Suprapubic skin (tissue), 4 donors: Measurements from ENCODE around the gene KDM6A. TPM values are rescaled to one million over a fixed set of nuclear protein-coding genes. Genes with fewer than 3 reads are reported as not detected.

Experiments used
- DNase-seq, 2 donors: peaks; one replicate each; pipeline ENCODE4 v3.0.0-alpha.2; 2019; ENCODE audit warnings: low spot score in 2 of 2
- H3K27ac ChIP-seq: fragments of 200-600 bp; sonication (generic); one replicate; pipeline ENCODE4 v1.5.1; 2019
- H3K27me3 ChIP-seq: fragments of 200-600 bp; sonication (generic); one replicate; pipeline ENCODE4 v1.5.1; 2019
- H3K36me3 ChIP-seq: fragments of 200-600 bp; sonication (generic); one replicate; pipeline ENCODE4 v1.5.1; 2019
- H3K4me1 ChIP-seq: fragments of 200-600 bp; sonication (generic); one replicate; pipeline ENCODE4 v1.5.1; 2019
- H3K4me3 ChIP-seq: fragments of 200-600 bp; sonication (generic); one replicate; pipeline ENCODE4 v1.5.1; 2019; ENCODE audit warnings: mild to moderate bottlenecking
- H3K9me3 ChIP-seq: fragments of 200-600 bp; sonication (generic); one replicate; pipeline ENCODE4 v1.5.1; 2019
- EP300 ChIP-seq: sonication (generic); formaldehyde crosslinking; IDR thresholded peaks from one replicate; pipeline ENCODE4 v1.6.1; 2017; ENCODE audit warnings: antibody characterized with exemption
- POLR2A ChIP-seq, 2 donors: fragments of 450-650 bp; IDR thresholded peaks; one replicate each; pipeline ENCODE4 v1.6.1; 2017; ENCODE audit warnings: antibody characterized with exemption in 2 of 2, mild to moderate bottlenecking in 2 of 2, moderate library complexity in 2 of 2
- POLR2AphosphoS5 ChIP-seq, 3 donors: sonication (generic); formaldehyde crosslinking; IDR thresholded peaks; one replicate each; pipeline ENCODE4 v1.6.1; 2017; ENCODE audit warnings: antibody characterized with exemption in 3 of 3
- WGBS: methylation state at CpG from one replicate; pipeline ENCODE4 v1.1.5; 2018; 5-methylcytosine and 5-hydroxymethylcytosine counted together
- total RNA-seq, 4 donors: library from RNA; depleted of rRNA; stranded (reverse); fragments of >200 nt; gene quantifications; one replicate each; pipeline ENCODE4 v1.1.0, GENCODE V29; 2016
- TF ChIP-seq, protein P1 (sequence below), 2 donors: fragments of 200-600 bp in 1 of 2; fragments of 450-650 bp in 1 of 2; sonication (generic) in 1 of 2; IDR thresholded peaks; one replicate each; pipeline ENCODE4 v1.5.1; 2016 to 2019; ENCODE audit warnings: antibody characterized with exemption in 2 of 2, mild to moderate bottlenecking in 1 of 2, moderate library complexity in 1 of 2

Gene KDM6A
- total RNA-seq, 4 donors from 2014 or later: 45.5 to 140 (median 60.9) TPM

DNA sequence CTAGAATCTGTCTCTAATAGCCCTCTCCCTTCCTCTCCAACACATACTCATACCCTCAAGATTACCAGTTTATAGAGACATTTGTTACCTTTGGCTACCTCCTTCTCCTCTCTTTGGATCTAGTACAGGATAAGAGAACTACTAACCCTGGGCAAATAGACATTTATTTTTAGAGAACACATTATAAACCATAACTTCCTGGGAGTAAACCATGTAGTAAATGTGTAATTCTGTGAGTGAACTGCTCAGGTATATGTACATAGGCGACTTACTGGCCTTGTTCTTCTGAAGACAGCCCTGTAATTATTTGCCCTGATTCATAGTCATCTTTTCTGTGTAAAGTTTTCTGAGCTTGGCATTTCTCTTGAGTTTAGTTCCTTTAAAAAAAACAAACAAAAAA, 94.2 kb downstream of the KDM6A start:
- no peak overlapping the region for H3K27ac ChIP-seq
- TF ChIP-seq EP300 (no peak), POLR2AphosphoS5 (IDR thresholded peaks at IDR 0.05) (no peak), POLR2A (IDR thresholded peaks at IDR 0.05) (no peak)
- TF ChIP-seq, protein P1, sequence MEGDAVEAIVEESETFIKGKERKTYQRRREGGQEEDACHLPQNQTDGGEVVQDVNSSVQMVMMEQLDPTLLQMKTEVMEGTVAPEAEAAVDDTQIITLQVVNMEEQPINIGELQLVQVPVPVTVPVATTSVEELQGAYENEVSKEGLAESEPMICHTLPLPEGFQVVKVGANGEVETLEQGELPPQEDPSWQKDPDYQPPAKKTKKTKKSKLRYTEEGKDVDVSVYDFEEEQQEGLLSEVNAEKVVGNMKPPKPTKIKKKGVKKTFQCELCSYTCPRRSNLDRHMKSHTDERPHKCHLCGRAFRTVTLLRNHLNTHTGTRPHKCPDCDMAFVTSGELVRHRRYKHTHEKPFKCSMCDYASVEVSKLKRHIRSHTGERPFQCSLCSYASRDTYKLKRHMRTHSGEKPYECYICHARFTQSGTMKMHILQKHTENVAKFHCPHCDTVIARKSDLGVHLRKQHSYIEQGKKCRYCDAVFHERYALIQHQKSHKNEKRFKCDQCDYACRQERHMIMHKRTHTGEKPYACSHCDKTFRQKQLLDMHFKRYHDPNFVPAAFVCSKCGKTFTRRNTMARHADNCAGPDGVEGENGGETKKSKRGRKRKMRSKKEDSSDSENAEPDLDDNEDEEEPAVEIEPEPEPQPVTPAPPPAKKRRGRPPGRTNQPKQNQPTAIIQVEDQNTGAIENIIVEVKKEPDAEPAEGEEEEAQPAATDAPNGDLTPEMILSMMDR (IDR thresholded peaks at IDR 0.05): no peak
- H3K4me1 ChIP-seq: no peaks in the 10 kb centered on the region
- no peaks in the 10 kb centered on the region for H3K36me3 ChIP-seq
- 86% methylated on average over 1 of the region's 1 CpG for WGBS
- H3K4me3 ChIP-seq: no peak overlapping the region
- H3K27me3 ChIP-seq: no peaks in the 10 kb centered on the region
- H3K9me3 ChIP-seq: no peaks in the 10 kb centered on the region
- DNase-seq: no peak

DNA sequence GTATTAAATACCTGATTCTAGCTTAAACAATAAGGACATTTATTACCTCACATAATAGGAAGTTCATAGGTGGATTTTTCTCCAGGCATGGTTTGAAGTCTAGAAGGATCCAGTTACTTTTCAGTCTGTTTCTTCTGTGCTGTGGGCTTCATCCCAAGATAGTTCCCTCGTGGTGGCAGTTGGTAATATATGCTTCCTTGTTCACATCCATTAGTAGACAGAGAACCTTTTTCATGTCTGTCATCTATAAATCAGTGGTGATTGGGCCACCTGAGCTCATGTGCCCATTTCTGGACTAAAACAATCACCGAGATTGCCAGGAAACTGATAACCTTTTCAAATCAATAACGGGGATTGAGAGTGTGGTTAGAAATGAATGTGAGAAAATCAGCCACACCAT, 97.7 kb downstream of the KDM6A start:
- H3K36me3 ChIP-seq: no peaks in the 10 kb centered on the region
- WGBS: 75% methylated on average over 3 of the region's 3 CpGs
- no peak for DNase-seq
- no peak overlapping the region for H3K27ac ChIP-seq
- no peak overlapping the region for H3K4me3 ChIP-seq
- no peaks in the 10 kb centered on the region for H3K4me1 ChIP-seq
- TF ChIP-seq POLR2A (IDR thresholded peaks at IDR 0.05) (no peak), POLR2AphosphoS5 (IDR thresholded peaks at IDR 0.05) (no peak), EP300 (no peak)
- TF ChIP-seq, protein P1 (IDR thresholded peaks at IDR 0.05): no peak
- no peaks in the 10 kb centered on the region for H3K9me3 ChIP-seq
- H3K27me3 ChIP-seq: no peaks in the 10 kb centered on the region

DNA sequence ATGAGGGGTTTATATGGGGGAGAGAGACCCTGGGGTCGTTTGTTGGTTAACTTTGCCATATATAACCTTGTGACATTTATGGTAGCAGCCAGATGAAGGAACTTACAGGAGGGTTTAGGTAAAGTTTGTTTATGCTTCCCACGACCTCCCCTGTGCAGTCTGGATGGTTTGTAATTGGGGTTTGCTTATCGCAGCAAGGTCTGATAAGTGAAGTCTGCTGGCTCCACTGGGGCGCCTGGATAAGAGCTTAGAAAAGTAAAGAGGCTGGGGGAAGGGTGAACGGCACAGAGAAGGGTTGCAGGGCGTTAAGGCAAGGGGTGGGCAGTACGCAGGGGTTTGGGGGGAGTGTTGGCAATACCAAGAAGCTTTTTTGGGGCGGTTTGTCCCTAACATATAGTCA, 98.7 kb downstream of the KDM6A start:
- TF ChIP-seq POLR2A (IDR thresholded peaks at IDR 0.05) (no peak), EP300 (no peak)
- Histone ChIP-seq H3K27me3 (no peaks in the 10 kb centered on the region), H3K36me3 (no peaks in the 10 kb centered on the region), H3K4me3 (no peak overlapping the region), H3K4me1 (no peaks in the 10 kb centered on the region), H3K9me3 (no peaks in the 10 kb centered on the region), H3K27ac (no peak overlapping the region)
- DNase-seq: no peak
- 71% methylated on average over 8 of the region's 8 CpGs for WGBS

DNA sequence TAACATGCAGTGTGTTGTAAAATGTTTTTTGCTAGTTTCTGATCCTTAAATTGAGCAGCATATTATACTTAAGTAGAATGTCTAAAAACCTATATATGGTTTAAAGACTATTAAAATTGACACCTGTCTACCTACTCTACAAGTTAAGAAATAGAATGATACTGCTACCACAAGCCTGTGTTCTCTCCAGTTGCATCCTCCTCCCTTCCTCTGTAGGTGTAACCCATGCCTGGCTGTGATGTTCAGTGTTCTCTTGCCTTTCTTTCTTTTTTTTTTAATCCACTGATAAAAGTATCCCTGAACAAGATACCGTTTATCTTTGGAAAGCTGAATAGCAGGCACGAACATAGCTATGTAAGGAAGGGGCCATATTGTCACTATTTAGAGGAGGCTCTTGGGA, 99.1 kb downstream of the KDM6A start:
- no peak for DNase-seq
- Histone ChIP-seq H3K36me3 (no peaks in the 10 kb centered on the region), H3K27me3 (no peaks in the 10 kb centered on the region), H3K27ac (no peak overlapping the region), H3K4me3 (no peak overlapping the region), H3K4me1 (no peaks in the 10 kb centered on the region), H3K9me3 (no peaks in the 10 kb centered on the region)
- WGBS: 74% methylated on average over 2 of the region's 2 CpGs
- TF ChIP-seq EP300 (no peak), POLR2A (IDR thresholded peaks at IDR 0.05) (no peak), POLR2AphosphoS5 (IDR thresholded peaks at IDR 0.05) (no peak)
- TF ChIP-seq, protein P1 (IDR thresholded peaks at IDR 0.05): no peak

DNA sequence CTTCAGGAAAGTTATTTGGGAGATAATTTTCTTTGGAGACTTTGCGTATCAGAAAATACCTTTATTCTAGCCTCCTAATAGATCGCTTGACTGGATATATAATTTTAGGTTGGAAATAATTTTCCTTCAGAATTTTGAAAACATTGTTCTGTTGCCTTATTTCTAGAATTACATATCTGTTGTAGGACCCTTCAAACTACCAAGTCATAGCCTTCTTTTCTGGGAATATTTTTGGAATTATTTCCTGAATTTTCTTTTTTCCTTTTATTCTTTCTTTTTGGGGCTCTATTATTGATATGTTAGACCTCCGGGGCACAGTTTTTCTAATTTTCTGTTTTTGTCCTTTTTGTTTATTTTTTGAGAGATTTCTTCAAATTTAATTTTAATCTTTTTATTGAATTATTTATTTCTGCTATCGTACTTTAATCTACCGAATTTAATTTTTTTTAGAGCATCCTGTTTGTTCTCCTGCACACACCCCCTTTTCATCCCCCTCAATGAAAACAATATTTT, 100.5 kb downstream of the KDM6A start:
- Histone ChIP-seq H3K27ac (no peak overlapping the region), H3K9me3 (no peaks in the 10 kb centered on the region), H3K36me3 (no peaks in the 10 kb centered on the region), H3K27me3 (no peaks in the 10 kb centered on the region), H3K4me1 (no peaks in the 10 kb centered on the region), H3K4me3 (no peak overlapping the region)
- 96% methylated on average over 5 of the region's 5 CpGs for WGBS
- TF ChIP-seq, protein P1 (IDR thresholded peaks at IDR 0.05): no peak
- TF ChIP-seq POLR2AphosphoS5 (IDR thresholded peaks at IDR 0.05) (no peak), EP300 (no peak), POLR2A (IDR thresholded peaks at IDR 0.05) (no peak)
- no peak for DNase-seq

DNA sequence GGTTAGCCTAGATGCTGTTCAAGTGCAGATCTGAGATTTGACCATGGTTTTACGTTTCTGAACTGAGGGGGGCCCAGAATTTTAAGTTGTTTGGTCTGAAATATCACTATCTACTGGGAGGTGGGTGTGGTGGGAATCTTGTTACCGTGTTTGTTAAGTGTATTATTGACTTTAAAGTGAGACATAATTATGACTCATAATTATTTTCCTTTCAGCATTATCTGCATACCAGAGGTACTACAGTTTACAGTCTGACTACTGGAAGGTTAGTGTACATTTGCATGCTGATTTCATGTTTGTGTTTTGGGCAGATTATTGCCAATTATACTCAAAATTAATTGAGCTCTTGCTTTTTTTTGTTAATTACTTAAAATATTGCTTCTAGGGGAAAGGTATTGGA, 101.5 kb downstream of the KDM6A start:
- no peak overlapping the region for H3K4me3 ChIP-seq
- H3K4me1 ChIP-seq: no peaks in the 10 kb centered on the region
- no peaks in the 10 kb centered on the region for H3K36me3 ChIP-seq
- no peak overlapping the region for H3K27ac ChIP-seq
- DNase-seq: no peak
- TF ChIP-seq, protein P1 (IDR thresholded peaks at IDR 0.05): no peak
- TF ChIP-seq POLR2AphosphoS5 (IDR thresholded peaks at IDR 0.05): no peak
- TF ChIP-seq EP300: no peak
- TF ChIP-seq POLR2A (IDR thresholded peaks at IDR 0.05): no peak
- H3K9me3 ChIP-seq: no peaks in the 10 kb centered on the region
- H3K27me3 ChIP-seq: no peaks in the 10 kb centered on the region
- WGBS: 59% methylated on average over 2 of the region's 2 CpGs
